Measurements from ENCODE around the gene ABHD15. TPM values are rescaled to one million over a fixed set of nuclear protein-coding genes. Genes with fewer than 3 reads are reported as not detected.

ABHD15 gene
- total and polyA plus RNA-seq, 2 donors (not counting 1 experiment from before 2014, with no cell fraction given) = 10.9 to 44.1 TPM

DNA sequence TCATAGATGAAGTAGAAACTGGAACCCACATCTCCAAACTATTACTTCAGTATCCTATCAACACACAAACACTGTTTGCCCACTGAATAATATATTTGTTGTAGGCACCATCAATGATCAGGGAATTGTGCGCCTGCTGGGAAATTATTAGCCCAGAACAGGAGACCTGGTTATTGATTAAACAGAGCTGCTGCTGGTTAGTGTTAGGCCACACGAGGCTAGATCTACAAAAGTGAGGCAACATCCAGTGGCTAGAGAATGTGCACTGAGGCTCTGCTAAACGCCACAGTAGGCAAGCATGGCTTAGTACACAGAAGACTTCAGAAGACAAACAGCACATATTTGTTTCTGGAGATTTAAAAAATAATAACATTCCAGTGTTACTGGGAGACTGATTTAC, 11.0 kb downstream of the ABHD15 start:
- H3K4me3 Mint-ChIP-seq = no peak overlapping the region
- WGBS (ENCODE audit: insufficient coverage) = 81% methylated on average over 2 of the region's 3 CpGs

DNA sequence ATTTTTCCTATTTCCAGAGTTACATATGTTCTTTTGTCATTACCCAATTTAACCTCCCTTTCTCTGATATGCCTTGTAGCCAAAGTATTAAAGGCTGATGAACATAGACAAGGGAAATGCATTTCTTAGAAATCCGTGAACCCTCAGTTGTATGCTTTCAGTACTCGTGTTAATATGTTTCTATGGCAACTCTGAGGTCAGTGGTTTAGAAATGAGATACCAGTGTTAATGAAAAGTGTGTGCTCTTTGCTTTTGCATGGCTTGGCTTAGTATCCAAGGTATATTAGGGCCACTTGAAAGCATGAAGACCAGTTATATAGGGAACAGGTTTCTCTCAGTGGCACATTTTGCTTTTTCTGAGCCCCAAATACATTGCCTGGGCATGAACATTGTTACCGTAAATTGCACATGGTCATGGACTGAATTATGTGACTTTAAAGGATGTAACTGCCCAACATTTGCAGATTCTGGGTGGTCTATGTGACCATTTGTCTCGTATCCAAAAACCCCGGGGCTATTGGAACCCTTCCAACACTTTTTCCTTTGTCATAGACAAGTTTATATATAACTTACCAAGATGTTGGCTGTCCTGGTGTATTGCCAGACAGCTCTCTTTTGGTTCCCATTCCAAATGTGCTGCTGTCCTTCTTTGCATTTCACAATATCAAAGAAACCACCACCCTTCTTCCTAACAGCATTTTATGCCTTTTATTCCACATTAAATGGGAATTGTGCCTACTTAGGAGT, 17.5 kb downstream of the ABHD15 start:
- H3K4me1 ChIP-seq (ENCODE audit: control insufficient read depth in 2 of 2, insufficient read depth in 2 of 2, low read length in 2 of 2) = no peaks in the 10 kb centered on the region
- ATAC-seq (ENCODE audit: low read depth) = no peak
- H3K9ac ChIP-seq (ENCODE audit: low read length) = no peak overlapping the region
- ChIA-PET CTCF (interaction anchor here (0.9 to 2.0 kb wide), 2 partner anchors 12 to 13 kb away, joined by 5 to 10 read pairs; no protein-coding TSS in a partner anchor), POLR2A (no interaction called here)
- TF ChIP-seq EZH2 (IDR thresholded peaks at IDR 0.05; ENCODE audit: borderline replicate concordance, insufficient read depth, low read depth, low read length, poor library complexity, severe bottlenecking) = no peak
- TF ChIP-seq, protein P1, sequence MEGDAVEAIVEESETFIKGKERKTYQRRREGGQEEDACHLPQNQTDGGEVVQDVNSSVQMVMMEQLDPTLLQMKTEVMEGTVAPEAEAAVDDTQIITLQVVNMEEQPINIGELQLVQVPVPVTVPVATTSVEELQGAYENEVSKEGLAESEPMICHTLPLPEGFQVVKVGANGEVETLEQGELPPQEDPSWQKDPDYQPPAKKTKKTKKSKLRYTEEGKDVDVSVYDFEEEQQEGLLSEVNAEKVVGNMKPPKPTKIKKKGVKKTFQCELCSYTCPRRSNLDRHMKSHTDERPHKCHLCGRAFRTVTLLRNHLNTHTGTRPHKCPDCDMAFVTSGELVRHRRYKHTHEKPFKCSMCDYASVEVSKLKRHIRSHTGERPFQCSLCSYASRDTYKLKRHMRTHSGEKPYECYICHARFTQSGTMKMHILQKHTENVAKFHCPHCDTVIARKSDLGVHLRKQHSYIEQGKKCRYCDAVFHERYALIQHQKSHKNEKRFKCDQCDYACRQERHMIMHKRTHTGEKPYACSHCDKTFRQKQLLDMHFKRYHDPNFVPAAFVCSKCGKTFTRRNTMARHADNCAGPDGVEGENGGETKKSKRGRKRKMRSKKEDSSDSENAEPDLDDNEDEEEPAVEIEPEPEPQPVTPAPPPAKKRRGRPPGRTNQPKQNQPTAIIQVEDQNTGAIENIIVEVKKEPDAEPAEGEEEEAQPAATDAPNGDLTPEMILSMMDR (IDR thresholded peaks at IDR 0.05) = no peak
- no peak overlapping the region for H3K27ac ChIP-seq (ENCODE audit: low read length in 2 of 2)
- no peak overlapping the region for H3K4me3 ChIP-seq (ENCODE audit: control extremely low read depth in 1 of 5, extremely low read depth in 1 of 5, insufficient read depth in 1 of 5, low read depth in 2 of 5, low read length in 4 of 5)
- no peak overlapping the region for H3K4me2 ChIP-seq (replicated peaks; ENCODE audit: low read depth, low read length, poor library complexity, severe bottlenecking)
- H3K9me3 ChIP-seq (ENCODE audit: control extremely low read depth in 1 of 3, control insufficient read depth in 2 of 3, insufficient read depth in 1 of 3, low read length in 2 of 3) = no peaks in the 10 kb centered on the region
- no peak overlapping the region for H2AFZ ChIP-seq (ENCODE audit: insufficient read depth, low read depth, low read length, poor library complexity, severe bottlenecking)
- no peaks in the 10 kb centered on the region for H3K79me2 ChIP-seq (ENCODE audit: control insufficient read depth, insufficient read depth, low read length)
- no peak overlapping the region for H3K27ac Mint-ChIP-seq
- no peaks in the 10 kb centered on the region for H3K27me3 Mint-ChIP-seq
- no peaks in the 10 kb centered on the region for H3K4me1 Mint-ChIP-seq
- DNase-seq = no peak
- WGBS (ENCODE audit: insufficient coverage) = 80% methylated on average over 3 of the region's 5 CpGs
- intact Hi-C loops (cut with micrococcal nuclease) = no loop called here
- H3K9me3 Mint-ChIP-seq (ENCODE audit: insufficient read depth) = no peaks in the 10 kb centered on the region
- no peak overlapping the region for H3K4me3 Mint-ChIP-seq
- H3K27me3 ChIP-seq (replicated peaks in 1 of 4; ENCODE audit: control extremely low read depth in 1 of 4, control insufficient read depth in 3 of 4, insufficient read depth in 4 of 4, low read length in 3 of 4) = no peaks in the 10 kb centered on the region
- H4K20me1 ChIP-seq (ENCODE audit: control insufficient read depth, insufficient read depth, low read length, poor library complexity, severe bottlenecking) = no peaks in the 10 kb centered on the region
- H3K36me3 ChIP-seq (replicated peaks in 1 of 2; ENCODE audit: control extremely low read depth in 1 of 2, control insufficient read depth in 1 of 2, extremely low read depth in 1 of 2, insufficient read depth in 2 of 2, low read length in 1 of 2) = no peaks in the 10 kb centered on the region

More for the DNA sequence above, 11.0 kb downstream of the ABHD15 start:
- no peak overlapping the region for H3K27ac Mint-ChIP-seq
- no peak overlapping the region for H3K27ac ChIP-seq (ENCODE audit: low read length in 2 of 2)
- TF ChIP-seq, protein P1 (IDR thresholded peaks at IDR 0.05) = no peak
- TF ChIP-seq EZH2 (IDR thresholded peaks at IDR 0.05; ENCODE audit: borderline replicate concordance, insufficient read depth, low read depth, low read length, poor library complexity, severe bottlenecking) = no peak
- ChIA-PET POLR2A (interaction anchor here (0.6 to 3.7 kb wide), 2 partner anchors 12 to 195 kb away, joined by 3 to 12 read pairs; partner anchors contain the start of genes ABHD15 and TP53I13), CTCF (interaction anchor here (1.0 to 2.4 kb wide), 4 partner anchors 10 to 36 kb away, joined by 3 to 7 read pairs (median 5); partner anchors contain the start of gene ABHD15)
- H3K4me1 ChIP-seq (ENCODE audit: control insufficient read depth in 2 of 2, insufficient read depth in 2 of 2, low read length in 2 of 2) = peaks cover 39 to 43% of the 10 kb centered on the region in 2 donors
- H2AFZ ChIP-seq (ENCODE audit: insufficient read depth, low read depth, low read length, poor library complexity, severe bottlenecking) = no peak overlapping the region
- no peaks in the 10 kb centered on the region for H3K79me2 ChIP-seq (ENCODE audit: control insufficient read depth, insufficient read depth, low read length)
- H3K36me3 ChIP-seq (replicated peaks in 1 of 2; ENCODE audit: control extremely low read depth in 1 of 2, control insufficient read depth in 1 of 2, extremely low read depth in 1 of 2, insufficient read depth in 2 of 2, low read length in 1 of 2) = no peaks in the 10 kb centered on the region
- H3K9me3 Mint-ChIP-seq (ENCODE audit: insufficient read depth) = no peaks in the 10 kb centered on the region
- no peaks in the 10 kb centered on the region for H3K27me3 ChIP-seq (replicated peaks in 1 of 4; ENCODE audit: control extremely low read depth in 1 of 4, control insufficient read depth in 3 of 4, insufficient read depth in 4 of 4, low read length in 3 of 4)
- no peak overlapping the region for H3K9ac ChIP-seq (ENCODE audit: low read length)
- no peaks in the 10 kb centered on the region for H3K9me3 ChIP-seq (ENCODE audit: control extremely low read depth in 1 of 3, control insufficient read depth in 2 of 3, insufficient read depth in 1 of 3, low read length in 2 of 3)
- no peak overlapping the region for H3K4me3 ChIP-seq (ENCODE audit: control extremely low read depth in 1 of 5, extremely low read depth in 1 of 5, insufficient read depth in 1 of 5, low read depth in 2 of 5, low read length in 4 of 5)
- intact Hi-C loops (cut with micrococcal nuclease) = no loop called here
- no peak overlapping the region for H3K4me2 ChIP-seq (replicated peaks; ENCODE audit: low read depth, low read length, poor library complexity, severe bottlenecking)
- DNase-seq = no peak
- ATAC-seq (ENCODE audit: low read depth) = no peak
- no peaks in the 10 kb centered on the region for H4K20me1 ChIP-seq (ENCODE audit: control insufficient read depth, insufficient read depth, low read length, poor library complexity, severe bottlenecking)
- H3K27me3 Mint-ChIP-seq = no peaks in the 10 kb centered on the region
- H3K4me1 Mint-ChIP-seq = peaks cover 40% of the 10 kb centered on the region

Data from B cell (primary cell).